GM12873 (cell line): ENCODE measurements around the gene SOBP.

Source experiments
- CTCF ChIP-seq: IDR thresholded peaks from 2 replicates; pipeline ENCODE4 v1.5.1; 2012; ENCODE audit warnings: low read depth, mild to moderate bottlenecking, moderate library complexity, low read length, control low read depth; ENCODE audit not compliant: insufficient read depth; ENCODE audit errors: missing control alignments

SOBP gene

GRCh38 chr6:107644513-107644912, 154.6 kb downstream of the SOBP start:
- TF ChIP-seq CTCF, result no peak

- TF ChIP-seq CTCF, result no peak
These were observed 155.8 kb downstream of the SOBP start for GRCh38 chr6:107645740-107646139.

- no peak for TF ChIP-seq CTCF
These were observed 156.3 kb downstream of the SOBP start for GRCh38 chr6:107646176-107646575.

GRCh38 chr6:107646776-107647438, 157.0 kb downstream of the SOBP start:
- TF ChIP-seq CTCF, result no peak

GRCh38 chr6:107647439-107647948, 157.6 kb downstream of the SOBP start:
- no peak for TF ChIP-seq CTCF

GRCh38 chr6:107648983-107649382, 159.1 kb downstream of the SOBP start:
- TF ChIP-seq CTCF, result no peak

- no peak for TF ChIP-seq CTCF
These were observed 162.7 kb downstream of the SOBP start for GRCh38 chr6:107652526-107653182.
